Activated naive CD4-positive, alpha-beta T cell treated with anti-CD3 and anti-CD28 coated beads, Interleukin-2, amount 50 U/mL, for 16 hours (primary cell): ENCODE data around the gene CILP2.

Experiments
- DNase-seq: peaks from one replicate; pipeline ENCODE4 v3.0.0-alpha.2; 2020

Gene CILP2

GRCh38 chr19:19506592-19506991 is 31.5 kb upstream of the CILP2 start:
- no peak for DNase-seq

- no peak for DNase-seq
Measured at GRCh38 chr19:19507354-19507753, 30.7 kb upstream of the CILP2 start.

GRCh38 chr19:19508217-19508616 is 29.8 kb upstream of the CILP2 start:
- no peak for DNase-seq

- DNase-seq, result no peak
Measured at GRCh38 chr19:19510432-19510831, 27.6 kb upstream of the CILP2 start.

DNA sequence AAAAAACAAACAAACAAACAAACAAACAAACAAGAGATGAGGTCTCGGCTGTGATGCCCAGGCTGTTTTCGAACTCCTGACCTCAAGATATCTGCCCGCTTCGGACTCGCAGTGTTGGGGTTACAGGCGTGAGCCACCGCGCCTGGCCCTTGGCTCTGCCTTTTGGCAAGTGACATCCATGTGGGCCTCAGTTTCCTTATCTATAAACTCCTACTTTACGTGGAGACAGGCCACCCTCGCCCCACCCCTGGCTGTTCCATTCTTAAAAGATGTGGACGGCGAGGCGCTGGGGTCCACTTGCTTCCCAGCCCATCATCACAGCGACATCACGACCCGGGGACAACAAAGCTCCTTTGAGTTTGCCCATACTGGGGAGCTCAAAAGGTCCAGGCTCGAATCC is 24.4 kb upstream of the CILP2 start:
- DNase-seq, result no peak

GRCh38 chr19:19514215-19514657 is 23.8 kb upstream of the CILP2 start:
- DNase-seq, result no peak

GRCh38 chr19:19514881-19515641 is 23.0 kb upstream of the CILP2 start, which contains the start of gene TSSK6:
TSS of gene TSSK6 (minus strand) at chr19:19515548. CDS start at chr19:19515427, 121 bp downstream.
- DNase-seq, result no peak

GRCh38 chr19:19515642-19516519 is 22.2 kb upstream of the CILP2 start, which contains the start of gene NDUFA13:
TSS of gene NDUFA13 (plus strand) at chr19:19516225. CDS start at chr19:19516239, 14 bp downstream.
- peak; percentile 89 for DNase-seq

DNA sequence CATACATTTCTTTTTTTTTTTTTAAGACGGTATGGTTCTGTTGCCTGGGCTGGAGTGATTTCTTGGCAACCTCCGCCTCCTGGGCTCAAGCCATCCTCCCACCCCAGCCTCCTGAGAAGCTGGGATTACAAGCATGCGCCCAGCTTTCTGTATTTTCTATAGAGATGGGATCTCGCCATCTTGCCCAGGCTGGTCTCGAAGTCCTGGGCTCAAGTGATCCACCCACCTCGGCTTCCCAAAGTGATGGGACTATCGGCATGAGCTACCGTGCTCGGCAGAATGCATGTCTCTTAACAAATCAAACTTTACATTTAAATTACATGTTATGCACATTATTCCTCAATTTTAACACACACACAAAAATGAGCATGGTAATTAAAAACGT is 20.8 kb upstream of the CILP2 start:
- no peak for DNase-seq

DNA sequence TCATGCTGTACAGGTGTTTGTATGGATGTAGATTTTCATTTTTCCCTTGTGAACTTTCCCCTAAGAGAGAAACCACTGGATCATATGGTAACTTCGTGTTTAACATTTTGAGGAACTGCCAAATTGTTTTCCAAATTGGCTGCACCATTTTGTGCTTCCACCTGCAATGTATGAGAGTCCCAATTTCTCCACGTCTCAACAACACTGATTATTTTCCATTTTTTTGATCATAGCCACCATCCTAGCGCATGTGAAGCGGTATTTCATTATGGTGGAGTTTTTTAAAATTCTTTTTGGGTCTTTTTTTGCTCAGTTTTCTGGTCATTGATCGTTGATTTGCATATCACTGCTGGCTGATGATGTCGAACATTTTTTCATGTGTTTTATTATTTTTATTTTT is 17.1 kb upstream of the CILP2 start:
- no peak for DNase-seq

DNA sequence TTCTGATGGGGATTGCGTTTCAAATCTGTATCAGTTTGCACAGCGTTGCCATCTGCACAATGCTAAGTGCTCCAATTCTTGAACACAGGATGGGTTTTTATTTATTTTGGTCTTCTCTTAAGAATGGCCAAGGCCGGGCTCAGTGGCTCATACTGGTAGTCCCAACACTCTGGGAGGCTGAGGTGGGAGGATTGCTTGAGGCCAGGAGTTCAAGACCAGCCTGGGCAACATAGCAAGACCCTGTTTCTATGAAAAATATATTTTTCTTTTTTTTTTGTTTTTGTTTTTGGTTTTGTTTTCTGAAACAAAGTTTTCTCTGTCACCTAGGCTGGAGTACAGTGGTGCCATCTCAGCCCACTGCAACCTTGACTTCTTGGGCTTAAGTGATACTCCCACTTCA is 14.9 kb upstream of the CILP2 start:
- no peak for DNase-seq

DNA sequence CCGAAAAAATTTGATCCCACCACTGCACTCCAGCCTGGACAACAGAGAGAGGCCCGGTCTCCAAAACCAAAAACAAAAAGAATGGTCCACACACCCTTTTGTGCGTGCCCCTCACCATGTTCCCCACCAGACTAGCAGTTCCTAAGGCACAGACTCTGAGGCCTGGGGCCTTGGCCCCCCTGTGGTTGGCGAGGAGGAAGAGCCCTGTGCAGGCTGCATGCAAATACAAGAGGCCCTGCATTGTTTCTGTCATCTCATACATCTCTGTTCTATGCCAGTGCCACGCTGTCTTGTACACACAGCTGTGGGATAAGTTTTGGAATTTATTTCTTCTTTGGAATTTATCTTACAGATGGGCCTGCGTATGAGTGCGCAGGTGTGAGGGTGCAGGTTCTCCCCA is 14.0 kb upstream of the CILP2 start:
- DNase-seq, result no peak

GRCh38 chr19:19525611-19526380 is 12.3 kb upstream of the CILP2 start:
- DNase-seq, result no peak

- DNase-seq, result no peak
Measured at GRCh38 chr19:19526581-19527370, 11.3 kb upstream of the CILP2 start.

DNA sequence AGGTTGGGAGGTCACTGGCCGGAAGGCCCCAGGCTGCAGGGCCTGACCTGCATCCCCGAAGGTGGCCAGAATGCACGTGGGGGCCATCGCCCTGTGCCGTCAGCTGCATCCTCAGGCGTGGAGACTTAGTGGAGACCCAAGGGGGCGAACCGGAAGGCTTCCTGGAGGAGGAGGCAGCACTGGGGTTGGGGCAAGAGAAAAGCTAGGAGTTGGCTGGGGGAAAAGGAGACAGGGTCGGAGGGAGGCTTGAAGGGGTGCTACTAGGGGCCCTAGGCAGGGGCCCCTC is 10.8 kb upstream of the CILP2 start:
- DNase-seq, result no peak

DNA sequence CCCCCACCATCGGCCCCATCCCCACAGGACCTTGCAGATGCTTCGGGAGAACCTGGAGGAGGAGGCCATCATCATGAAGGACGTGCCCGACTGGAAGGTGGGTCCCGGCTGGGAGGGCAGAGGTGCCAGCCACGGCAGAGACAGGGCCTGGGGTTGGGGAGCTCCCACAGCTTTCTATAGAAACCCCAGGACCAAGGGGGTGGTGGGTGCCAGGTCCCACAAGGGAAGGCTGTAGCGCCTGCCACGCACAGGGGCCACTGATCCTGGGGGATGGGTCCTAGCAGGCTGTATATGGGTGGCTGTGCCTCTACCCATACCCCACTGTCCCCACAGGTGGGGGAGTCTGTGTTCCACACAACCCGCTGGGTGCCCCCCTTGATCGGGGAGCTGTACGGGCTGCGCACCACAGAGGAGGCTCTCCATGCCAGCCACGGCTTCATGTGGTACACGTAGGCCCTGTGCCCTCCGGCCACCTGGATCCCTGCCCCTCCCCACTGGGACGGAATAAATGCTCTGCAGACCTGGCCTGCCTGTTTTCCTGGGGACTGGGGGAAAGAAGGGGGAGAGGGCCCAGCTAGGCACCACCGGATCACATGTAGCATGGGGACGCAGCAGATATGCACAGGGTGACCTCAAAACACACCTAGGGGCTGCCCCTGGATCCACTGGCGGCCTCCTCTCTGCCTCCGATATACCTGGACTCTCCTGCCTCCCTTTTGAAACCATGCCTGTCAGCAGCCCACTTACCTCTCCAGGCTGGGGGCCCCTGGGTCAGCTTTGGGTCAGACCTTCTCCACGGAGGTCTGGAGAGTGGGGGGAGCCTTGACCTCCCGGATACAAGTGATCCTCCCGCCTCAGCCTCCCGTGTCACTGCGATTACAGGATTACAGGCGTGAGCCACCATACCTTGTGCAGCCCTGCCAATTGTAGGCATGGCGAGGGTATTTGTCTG is 10.1 kb upstream of the CILP2 start:
- no peak for DNase-seq

DNA sequence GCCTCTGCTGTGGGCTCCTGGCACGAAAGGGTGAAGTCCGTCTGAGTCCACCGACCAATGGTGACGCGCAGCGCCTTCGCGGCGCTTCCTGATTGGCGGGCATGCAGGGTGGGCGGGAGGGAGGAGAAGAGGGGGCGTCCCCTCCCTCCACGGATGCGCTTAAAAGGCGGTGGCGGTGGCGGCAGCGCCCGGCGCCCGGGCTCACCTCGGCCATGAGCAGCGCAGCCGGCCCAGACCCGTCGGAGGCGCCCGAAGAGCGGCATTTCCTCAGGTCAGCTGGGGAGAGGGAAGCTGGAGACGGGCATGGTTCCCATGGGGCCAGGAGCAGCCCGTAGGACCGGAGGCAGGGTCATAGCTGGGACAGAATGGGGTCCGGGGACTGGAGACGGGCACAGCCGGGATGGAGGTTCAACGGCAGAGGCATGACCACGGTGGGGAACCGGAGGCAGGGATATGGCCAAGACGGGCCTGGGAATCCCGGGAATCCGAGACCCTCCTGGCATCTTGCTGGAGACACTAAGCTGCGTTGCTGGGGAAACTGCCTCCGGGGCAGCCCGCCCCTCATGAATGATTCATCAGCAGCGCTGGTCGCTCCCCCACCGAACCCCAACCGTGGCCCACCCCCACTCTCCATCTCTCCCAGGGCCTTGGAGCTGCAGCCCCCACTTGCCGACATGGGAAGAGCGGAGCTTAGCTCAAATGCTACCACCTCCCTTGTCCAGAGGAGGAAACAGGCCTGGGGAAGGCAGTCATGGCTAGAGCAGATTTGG is 9.2 kb upstream of the CILP2 start, which contains the start of gene YJEFN3:
TSS of gene YJEFN3 (plus strand) at position 191 of the 770 bp plus-strand sequence. CDS start at position 213, 22 bp downstream.
- DNase-seq, result no peak

GRCh38 chr19:19529783-19530422 is 8.2 kb upstream of the CILP2 start:
- DNase-seq, result no peak

- no peak for DNase-seq
Measured at GRCh38 chr19:19530423-19530804, 7.7 kb upstream of the CILP2 start.

- DNase-seq, result no peak
Measured at GRCh38 chr19:19530889-19531288, 7.2 kb upstream of the CILP2 start.
